ENCODE measurements around the gene FAAP100. TPM values are rescaled to one million over a fixed set of nuclear protein-coding genes. Genes with fewer than 3 reads are reported as not detected.

The FAAP100 gene, protein sequence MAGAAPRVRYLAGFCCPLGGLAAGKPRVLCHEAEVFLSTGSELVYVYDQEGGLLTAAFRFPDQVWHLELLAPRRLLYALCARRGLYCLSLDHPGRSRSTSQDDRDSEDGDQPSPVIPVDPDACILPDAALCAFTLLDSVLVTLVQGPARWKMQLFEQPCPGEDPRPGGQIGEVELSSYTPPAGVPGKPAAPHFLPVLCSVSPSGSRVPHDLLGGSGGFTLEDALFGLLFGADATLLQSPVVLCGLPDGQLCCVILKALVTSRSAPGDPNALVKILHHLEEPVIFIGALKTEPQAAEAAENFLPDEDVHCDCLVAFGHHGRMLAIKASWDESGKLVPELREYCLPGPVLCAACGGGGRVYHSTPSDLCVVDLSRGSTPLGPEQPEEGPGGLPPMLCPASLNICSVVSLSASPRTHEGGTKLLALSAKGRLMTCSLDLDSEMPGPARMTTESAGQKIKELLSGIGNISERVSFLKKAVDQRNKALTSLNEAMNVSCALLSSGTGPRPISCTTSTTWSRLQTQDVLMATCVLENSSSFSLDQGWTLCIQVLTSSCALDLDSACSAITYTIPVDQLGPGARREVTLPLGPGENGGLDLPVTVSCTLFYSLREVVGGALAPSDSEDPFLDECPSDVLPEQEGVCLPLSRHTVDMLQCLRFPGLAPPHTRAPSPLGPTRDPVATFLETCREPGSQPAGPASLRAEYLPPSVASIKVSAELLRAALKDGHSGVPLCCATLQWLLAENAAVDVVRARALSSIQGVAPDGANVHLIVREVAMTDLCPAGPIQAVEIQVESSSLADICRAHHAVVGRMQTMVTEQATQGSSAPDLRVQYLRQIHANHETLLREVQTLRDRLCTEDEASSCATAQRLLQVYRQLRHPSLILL
- 26.3 and 28.3 TPM in 2 replicates for total RNA-seq

DNA sequence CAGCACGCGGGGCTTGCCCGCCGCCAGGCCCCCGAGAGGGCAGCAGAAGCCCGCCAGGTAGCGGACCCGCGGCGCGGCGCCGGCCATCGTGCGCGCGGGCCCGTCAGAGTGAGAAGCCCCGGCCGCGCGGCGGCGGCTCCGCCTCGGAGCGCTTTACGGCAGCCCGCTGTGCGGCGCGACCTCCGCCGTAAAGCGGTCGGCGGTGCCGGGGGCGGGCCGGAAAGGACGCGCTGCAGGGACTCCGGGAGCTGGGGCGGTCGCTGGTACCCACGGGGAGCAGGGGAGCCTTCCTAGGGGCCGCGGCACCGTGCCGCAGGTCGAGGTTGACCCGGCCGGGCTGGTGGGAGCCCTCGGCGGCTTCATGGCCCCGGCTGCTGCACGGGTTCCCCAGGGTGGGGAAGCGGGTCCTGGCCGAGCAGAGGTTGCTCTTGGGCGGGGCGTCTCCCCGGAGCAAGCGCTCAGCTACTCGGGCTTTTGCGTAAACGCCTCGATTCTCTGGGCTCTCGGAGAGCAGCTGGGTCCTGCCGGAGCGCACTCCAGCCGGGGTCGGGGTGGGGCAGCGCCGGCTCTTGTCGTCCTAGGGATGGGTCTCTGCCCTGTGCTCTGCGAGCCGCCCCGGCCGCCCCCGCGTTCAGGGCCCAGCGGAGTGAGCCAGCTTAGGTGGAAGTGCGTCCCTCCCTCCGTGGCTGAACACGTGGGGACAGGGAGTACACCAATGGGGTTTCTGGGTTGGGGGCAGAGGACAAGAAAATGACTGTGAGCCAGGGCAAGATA lies at the start of gene FAAP100:
Gene FAAP100, minus strand, starts transcription at position 110 of the 774 bp plus-strand sequence. Its CDS starts 23 bp downstream, at position 87.

DNA sequence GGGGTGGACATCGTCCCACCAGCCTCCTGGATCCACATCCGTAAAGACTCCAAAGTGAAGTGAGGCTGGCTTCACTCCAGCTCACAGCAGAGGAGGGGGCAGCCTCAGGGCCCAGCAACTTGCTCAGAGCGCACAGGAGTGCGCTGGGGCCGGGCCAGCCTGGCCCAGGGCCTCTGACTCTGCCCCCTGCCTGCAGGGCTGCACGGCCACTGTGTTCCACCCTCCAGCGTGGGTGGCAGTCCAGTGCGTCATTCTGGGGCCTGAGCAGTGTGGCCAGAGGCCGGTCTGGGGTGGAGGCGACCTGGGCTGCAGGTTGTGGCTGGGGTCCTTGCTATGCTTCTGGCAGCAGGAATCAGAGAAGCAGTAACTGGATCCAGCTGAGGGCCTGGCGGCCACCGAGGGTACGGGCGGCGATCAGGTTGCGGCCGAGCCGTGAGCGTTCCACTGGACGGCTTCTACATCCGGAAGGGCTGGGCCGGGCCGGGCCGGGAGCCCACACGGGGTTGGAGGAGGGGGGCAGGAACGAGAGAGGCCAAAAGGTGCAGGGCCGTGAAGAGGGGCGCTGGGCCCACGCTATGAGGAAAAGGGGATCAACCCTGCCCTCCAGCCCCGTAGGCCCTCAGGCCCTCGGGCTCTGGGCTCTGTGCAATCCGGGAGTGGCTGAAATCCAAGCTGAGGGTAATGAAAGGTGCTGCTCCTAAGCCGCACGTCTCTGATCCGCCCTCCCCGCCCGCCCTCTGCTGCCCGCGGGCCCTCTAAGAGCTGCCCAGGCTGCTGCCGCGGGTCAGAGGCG lies 24.4 kb downstream of the FAAP100 start, which contains the start of gene FSCN2:
Gene FSCN2, plus strand, starts transcription at position 787 of the 793 bp plus-strand sequence. CDS start 155 bp downstream, outside the sequence.

DNA sequence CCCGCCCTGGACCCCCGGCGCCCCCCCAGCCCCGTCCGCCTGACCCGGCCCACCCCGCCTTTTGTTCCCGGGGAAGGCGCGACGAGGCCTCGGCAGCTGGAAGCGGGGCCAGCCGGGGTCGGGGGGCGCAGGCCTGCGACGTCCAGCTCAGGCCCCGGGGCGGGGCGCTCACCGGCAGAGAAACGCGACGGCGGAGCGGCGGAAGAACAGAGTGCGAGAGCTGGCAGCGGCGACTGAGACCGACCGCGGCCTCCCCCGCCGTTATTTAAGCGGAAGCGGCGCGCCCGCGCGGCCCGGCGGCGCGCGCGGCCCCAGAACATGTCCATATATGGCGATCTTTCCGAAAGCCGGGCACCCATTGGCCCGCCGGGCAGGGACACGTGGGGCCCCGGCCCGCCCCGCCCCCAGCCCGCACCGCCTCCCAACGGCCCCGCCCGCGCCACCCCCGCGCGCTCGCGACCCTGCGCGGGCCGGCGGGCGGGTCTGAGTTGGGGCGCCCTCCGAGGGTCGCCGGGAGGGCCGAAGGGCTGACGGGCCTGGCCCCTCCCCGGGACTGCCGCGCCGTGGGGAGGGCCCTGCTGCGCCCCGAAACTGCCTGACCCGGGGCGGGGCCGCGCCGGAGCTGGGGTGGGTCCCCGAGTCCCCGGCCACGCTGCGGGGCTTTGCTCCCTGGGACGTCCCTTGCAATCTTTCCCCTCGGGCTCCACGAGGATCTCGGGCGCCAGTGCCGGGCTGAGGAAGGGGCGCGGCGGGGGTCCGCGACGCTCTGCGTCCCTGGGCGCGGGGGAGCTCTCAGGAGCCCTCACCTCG lies 39.4 kb downstream of the FAAP100 start, which contains the start of gene ACTG1:
Gene ACTG1, minus strand, starts transcription at position 238 of the 810 bp plus-strand sequence. CDS start 445 bp downstream, outside the sequence.

Small RNA genes within 50 kb of the gene (small RNA-seq; reads per million reads assigned to genes)
- gene RF00019 = not detected

Other genes starting within 250 kb of the FAAP100 start
- 6.0 and 10.3 TPM in 2 replicates for gene BAHCC1, start 156.9 kb downstream of the FAAP100 start, total RNA-seq
- 10,238 and 11,944 TPM in 2 replicates for gene ACTG1, start 39.6 kb downstream of the FAAP100 start, total RNA-seq
- 0.43 and 0.53 TPM in 2 replicates for gene FSCN2, start 24.0 kb downstream of the FAAP100 start, total RNA-seq
- gene NPLOC4, start 84.8 kb upstream of the FAAP100 start, total RNA-seq = 99.7 and 104 TPM in 2 replicates
- gene TSPAN10, start 84.8 kb upstream of the FAAP100 start, total RNA-seq = 0.14 and 0.53 TPM in 2 replicates
- gene PDE6G, start 104.2 kb upstream of the FAAP100 start, total RNA-seq = 0.66 and 0.86 TPM in 2 replicates
- 23.5 and 26.4 TPM in 2 replicates for gene OXLD1, start 114.3 kb upstream of the FAAP100 start, total RNA-seq
- gene CCDC137, start 114.4 kb upstream of the FAAP100 start, total RNA-seq = 12.8 and 16.5 TPM in 2 replicates
- gene ARL16, start 131.4 kb upstream of the FAAP100 start, total RNA-seq = 32.7 and 34.0 TPM in 2 replicates
- gene HGS, start 131.7 kb upstream of the FAAP100 start, total RNA-seq = 102 and 120 TPM in 2 replicates
- 40.8 and 41.5 TPM in 2 replicates for gene MRPL12, start 151.0 kb upstream of the FAAP100 start, total RNA-seq
- gene SLC25A10, start 159.9 kb upstream of the FAAP100 start, total RNA-seq = 16.2 and 23.7 TPM in 2 replicates

All from thoracic aorta endothelial cell (primary cell).